Neural cell (in vitro differentiated cells): Measurements from ENCODE around the gene RHBDF2.

Experiments
- CTCF ChIP-seq: fragments of 450-650 bp; IDR thresholded peaks from 2 replicates; pipeline ENCODE4 v1.5.1; 2014; ENCODE audit warnings: antibody characterized with exemption, mild to moderate bottlenecking, moderate library complexity; ENCODE audit not compliant: poor library complexity, severe bottlenecking
- MXI1 ChIP-seq: fragments of 450-650 bp; conservative IDR thresholded peaks from 2 replicates; pipeline ENCODE4 v1.6.1; 2014; ENCODE audit warnings: antibody characterized with exemption, mild to moderate bottlenecking; ENCODE audit not compliant: poor library complexity, severe bottlenecking
- POLR2AphosphoS5 ChIP-seq: IDR thresholded peaks from 2 replicates; pipeline ENCODE4 v1.6.1; 2012
- RAD21 ChIP-seq: fragments of 450-650 bp; conservative IDR thresholded peaks from 2 replicates; pipeline ENCODE4 v1.6.1; 2014; ENCODE audit warnings: antibody characterized with exemption, mild to moderate bottlenecking, moderate library complexity
- REST ChIP-seq: IDR thresholded peaks from 2 replicates; pipeline ENCODE4 v1.6.1; 2012; ENCODE audit warnings: borderline replicate concordance
- TAF1 ChIP-seq: IDR thresholded peaks from 2 replicates; pipeline ENCODE4 v1.6.1; 2012; ENCODE audit warnings: low read depth

GRCh38 chr17:76527430-76528111 is 26.3 kb upstream of the RHBDF2 start:
- TF ChIP-seq CTCF (no peak), RAD21 (no peak), TAF1 (no peak), POLR2AphosphoS5 (no peak), REST (no peak), MXI1 (no peak)
